Astrocyte of the cerebellum (primary cell): ENCODE results near the gene OPN4.
A peak's percentile ranks its signal among the peaks of the same experiment; 100 is the strongest.
"Not testable (repeated sequence)": the region's sequence is repeated elsewhere in the genome, so short reads cannot be mapped to it uniquely, and the experiment has no call there.

Experiments used
- DNase-seq: peaks from one replicate; pipeline ENCODE4 v3.0.0-alpha.2; 2011; ENCODE audit warnings: low read depth
- H3K4me3 ChIP-seq: 2 replicates; pipeline ENCODE4 v1.5.1; 2011; ENCODE audit warnings: mild to moderate bottlenecking, low read depth, low read length, moderate library complexity
- CTCF ChIP-seq: IDR thresholded peaks from 2 replicates; pipeline ENCODE4 v1.5.1; 2012; ENCODE audit warnings: low read length, low read depth, moderate library complexity, mild to moderate bottlenecking; ENCODE audit errors: missing control alignments
- in situ Hi-C: cut with HindIII; loops from 2 replicates; pipeline ENCODE4 v1.10.0; 2017; ENCODE audit warnings: low sequenced_read_pairs

OPN4 gene

GRCh38 chr10:86636311-86636710, 18.0 kb upstream of the OPN4 start:
- no peak for DNase-seq
- in situ Hi-C loops, result no loop called here
- TF ChIP-seq CTCF, result no peak
- H3K4me3 ChIP-seq, result no peak overlapping the region

- no peak for TF ChIP-seq CTCF
- no peak for DNase-seq
- H3K4me3 ChIP-seq, result no peak overlapping the region
- in situ Hi-C loops, result no loop called here
Observed at GRCh38 chr10:86642021-86642420, 12.3 kb upstream of the OPN4 start.

- in situ Hi-C loops, result no loop called here
- H3K4me3 ChIP-seq, result no peak overlapping the region
- TF ChIP-seq CTCF, result no peak
- DNase-seq, result no peak
Observed at GRCh38 chr10:86642499-86642898, 11.8 kb upstream of the OPN4 start.

- peak; percentile 19 for TF ChIP-seq CTCF
- in situ Hi-C loops, result no loop called here
- DNase-seq, result no peak
Observed at GRCh38 chr10:86644152-86644793, 10.1 kb upstream of the OPN4 start.

GRCh38 chr10:86644794-86645445, 9.4 kb upstream of the OPN4 start:
- H3K4me3 ChIP-seq, result no peak overlapping the region
- no peak for DNase-seq
- TF ChIP-seq CTCF, result no peak
- in situ Hi-C loops, result no loop called here

More at GRCh38 chr10:86644152-86644793, 10.1 kb upstream of the OPN4 start:
- no peak overlapping the region for H3K4me3 ChIP-seq

GRCh38 chr10:86645621-86646165, 8.7 kb upstream of the OPN4 start:
- DNase-seq, H3K4me3 ChIP-seq, in situ Hi-C loops: not testable (repeated sequence)

- no peak for TF ChIP-seq CTCF
- in situ Hi-C loops, result no loop called here
- DNase-seq, result no peak
- H3K4me3 ChIP-seq, result no peak overlapping the region
Observed at GRCh38 chr10:86646532-86646931, 7.8 kb upstream of the OPN4 start.
